ENCODE data around the gene CCL14.
"Not testable (repeated sequence)": the region's sequence is repeated elsewhere in the genome, so short reads cannot be mapped to it uniquely, and the experiment has no call there.

CCL14 gene

GRCh38 chr17:35986643-35987042, at the start of gene CCL14:
Gene CCL14 (minus strand): TSS chr17:35986729. CDS start chr17:35986649, 80 bp downstream.
- DNase-seq (ENCODE audit: low read depth in 2 of 2), result no peak

- no peak for DNase-seq (ENCODE audit: low read depth in 2 of 2)
Observed at GRCh38 chr17:36036235-36036634, 49.7 kb upstream of the CCL14 start.

GRCh38 chr17:36034127-36034526, 47.6 kb upstream of the CCL14 start:
- no peak for DNase-seq (ENCODE audit: low read depth in 2 of 2)

GRCh38 chr17:36030956-36031355, 44.4 kb upstream of the CCL14 start:
- DNase-seq (ENCODE audit: low read depth in 2 of 2), result no peak

GRCh38 chr17:36027761-36028160, 41.2 kb upstream of the CCL14 start:
- DNase-seq (ENCODE audit: low read depth in 2 of 2), result no peak

- no peak for DNase-seq (ENCODE audit: low read depth in 2 of 2)
Observed at GRCh38 chr17:36024106-36024869, 37.8 kb upstream of the CCL14 start.

GRCh38 chr17:36019423-36019822, 32.9 kb upstream of the CCL14 start:
- DNase-seq (ENCODE audit: low read depth in 2 of 2), result no peak

- no peak for DNase-seq (ENCODE audit: low read depth in 2 of 2)
Observed at GRCh38 chr17:36017799-36018198, 31.3 kb upstream of the CCL14 start, which contains the start of gene CCL23. Gene CCL23 (minus strand): TSS chr17:36017972. CDS start chr17:36017897, 75 bp downstream.

- DNase-seq (ENCODE audit: low read depth in 2 of 2), result no peak
Observed at GRCh38 chr17:36016555-36016954, 30.0 kb upstream of the CCL14 start.

- not testable (repeated sequence) for DNase-seq (ENCODE audit: low read depth in 2 of 2)
Observed at GRCh38 chr17:36015895-36016294, 29.4 kb upstream of the CCL14 start.

GRCh38 chr17:36014946-36015345, 28.4 kb upstream of the CCL14 start:
- DNase-seq (ENCODE audit: low read depth in 2 of 2), result no peak

- DNase-seq (ENCODE audit: low read depth in 2 of 2), result no peak
Observed at GRCh38 chr17:36011201-36011600, 24.7 kb upstream of the CCL14 start.

GRCh38 chr17:36008998-36009665, 22.6 kb upstream of the CCL14 start:
- DNase-seq (ENCODE audit: low read depth in 2 of 2), result no peak

- DNase-seq (ENCODE audit: low read depth in 2 of 2), result no peak
Observed at GRCh38 chr17:36004594-36005108, 18.1 kb upstream of the CCL14 start.

- DNase-seq (ENCODE audit: low read depth in 2 of 2), result no peak
Observed at GRCh38 chr17:36002631-36003030, 16.1 kb upstream of the CCL14 start.

GRCh38 chr17:36001862-36002603, 15.5 kb upstream of the CCL14 start:
- DNase-seq (ENCODE audit: low read depth in 2 of 2), result no peak

- no peak for DNase-seq (ENCODE audit: low read depth in 2 of 2)
Observed at GRCh38 chr17:36001110-36001771, 14.7 kb upstream of the CCL14 start, which contains the start of gene CCL15. Gene CCL15 (minus strand): TSS chr17:36001553. CDS start chr17:36001492, 61 bp downstream.

- DNase-seq (ENCODE audit: low read depth in 2 of 2), result no peak
Observed at GRCh38 chr17:36000732-36001109, 14.2 kb upstream of the CCL14 start.

- no peak for DNase-seq (ENCODE audit: low read depth in 2 of 2)
Observed at GRCh38 chr17:35998756-35999155, 12.2 kb upstream of the CCL14 start.

- DNase-seq (ENCODE audit: low read depth in 2 of 2), result no peak
Observed at GRCh38 chr17:35998018-35998545, 11.6 kb upstream of the CCL14 start.

- DNase-seq (ENCODE audit: low read depth in 2 of 2), result not testable (repeated sequence)
Observed at GRCh38 chr17:35995346-35995745, 8.8 kb upstream of the CCL14 start.

Measured in stimulated activated CD8-positive, alpha-beta memory T cell treated with anti-CD3 and anti-CD28 coated beads, Interleukin-2, amount 100 ng/mL, for 1 hour (primary cell).